ENCODE measurements around the gene BAG2.

The BAG2 gene

GRCh38 chr6:57173886-57174510 lies 1.9 kb downstream of the BAG2 start:
- in situ Hi-C loops (cut with MboI; ENCODE audit: low sequenced_read_pairs) = no loop called here

DNA sequence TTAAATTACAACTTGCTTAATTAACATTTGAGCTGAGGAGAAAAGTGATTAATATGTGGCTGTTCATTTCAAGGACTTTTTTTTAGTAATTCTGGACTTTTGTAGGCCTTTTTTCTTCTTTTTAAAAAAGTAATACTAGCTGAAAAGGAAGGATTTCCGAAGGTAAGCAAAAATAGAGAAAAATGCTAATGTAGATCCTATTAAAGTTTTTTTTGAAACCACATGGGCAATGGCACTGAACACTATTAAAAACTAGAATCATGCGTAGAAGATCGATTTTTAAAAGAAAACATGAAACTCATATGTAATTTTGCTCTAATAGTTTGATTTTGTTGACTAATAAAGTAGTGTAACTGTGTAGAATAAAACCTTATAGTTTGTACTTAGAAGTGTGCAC lies 2.4 kb downstream of the BAG2 start:
- in situ Hi-C loops (cut with MboI; ENCODE audit: low sequenced_read_pairs) = no loop called here

GRCh38 chr6:57177545-57178265 lies 5.6 kb downstream of the BAG2 start:
- in situ Hi-C loops (cut with MboI; ENCODE audit: low sequenced_read_pairs) = no loop called here

GRCh38 chr6:57180596-57180995 lies 8.5 kb downstream of the BAG2 start:
- in situ Hi-C loops (cut with MboI; ENCODE audit: low sequenced_read_pairs) = no loop called here

GRCh38 chr6:57182017-57182432 lies 9.9 kb downstream of the BAG2 start:
- in situ Hi-C loops (cut with MboI; ENCODE audit: low sequenced_read_pairs) = no loop called here

GRCh38 chr6:57183336-57183735 lies 11.2 kb downstream of the BAG2 start:
- in situ Hi-C loops (cut with MboI; ENCODE audit: low sequenced_read_pairs) = no loop called here

GRCh38 chr6:57190140-57190539 lies 18.0 kb downstream of the BAG2 start:
- in situ Hi-C loops (cut with MboI; ENCODE audit: low sequenced_read_pairs) = no loop called here

- in situ Hi-C loops (cut with MboI; ENCODE audit: low sequenced_read_pairs) = no loop called here
Measured at GRCh38 chr6:57193177-57193576, 21.1 kb downstream of the BAG2 start.

DNA sequence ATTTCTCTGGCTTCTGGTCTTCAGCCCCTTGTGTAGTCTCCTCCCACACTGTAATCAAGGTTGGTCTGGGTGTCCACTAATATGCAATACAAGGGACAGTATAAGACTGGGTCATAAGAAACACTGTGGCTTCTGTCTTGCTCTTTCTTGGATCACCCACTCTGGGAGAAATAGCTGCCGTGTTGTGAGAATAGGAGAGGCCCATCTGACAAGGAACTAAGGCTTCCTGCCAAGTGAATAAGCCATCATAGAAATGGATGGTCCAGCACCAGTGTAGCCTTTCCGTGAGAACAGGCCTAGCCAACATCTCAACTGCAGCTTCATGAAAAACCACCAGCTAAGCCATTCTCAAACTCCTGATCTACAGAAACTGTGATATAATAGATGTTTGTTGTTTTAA lies 23.3 kb downstream of the BAG2 start:
- in situ Hi-C loops (cut with MboI; ENCODE audit: low sequenced_read_pairs) = no loop called here

DNA sequence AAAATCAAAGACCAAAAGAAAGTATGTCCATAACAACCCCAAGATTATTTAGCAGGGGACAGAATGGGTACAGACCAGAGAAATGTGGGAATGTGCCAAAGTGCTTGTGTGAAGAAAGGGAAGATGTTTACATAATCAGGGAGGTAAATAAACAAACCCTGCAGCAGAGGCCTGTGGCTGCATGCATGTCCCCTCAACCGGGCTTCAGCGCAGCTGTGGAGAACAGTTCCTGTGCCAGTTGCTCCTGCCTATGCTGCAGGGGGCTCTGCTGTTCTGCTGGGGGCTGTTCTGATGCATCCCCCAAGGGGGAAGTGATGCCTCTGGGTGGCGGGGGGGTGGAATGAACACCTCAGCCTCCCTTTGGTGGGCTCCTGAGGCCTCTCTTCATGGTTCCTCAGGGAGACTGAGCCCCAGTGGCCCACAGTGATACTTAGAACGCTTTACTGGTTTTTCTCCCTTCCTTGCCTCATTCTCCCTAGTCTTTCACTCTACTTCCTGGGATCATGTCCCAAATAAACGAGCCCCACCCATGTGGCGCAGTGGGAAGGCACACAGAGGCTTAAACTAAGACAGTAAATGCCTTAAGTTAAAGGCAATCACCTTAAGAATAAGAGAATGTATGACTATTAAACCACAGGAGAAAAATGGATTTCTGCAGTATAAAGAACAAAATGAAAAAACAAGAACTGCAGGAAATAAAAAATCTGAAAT lies 27.0 kb downstream of the BAG2 start:
- in situ Hi-C loops (cut with MboI; ENCODE audit: low sequenced_read_pairs) = no loop called here

- in situ Hi-C loops (cut with MboI; ENCODE audit: low sequenced_read_pairs) = no loop called here
Measured at GRCh38 chr6:57201718-57202117, 29.6 kb downstream of the BAG2 start.

DNA sequence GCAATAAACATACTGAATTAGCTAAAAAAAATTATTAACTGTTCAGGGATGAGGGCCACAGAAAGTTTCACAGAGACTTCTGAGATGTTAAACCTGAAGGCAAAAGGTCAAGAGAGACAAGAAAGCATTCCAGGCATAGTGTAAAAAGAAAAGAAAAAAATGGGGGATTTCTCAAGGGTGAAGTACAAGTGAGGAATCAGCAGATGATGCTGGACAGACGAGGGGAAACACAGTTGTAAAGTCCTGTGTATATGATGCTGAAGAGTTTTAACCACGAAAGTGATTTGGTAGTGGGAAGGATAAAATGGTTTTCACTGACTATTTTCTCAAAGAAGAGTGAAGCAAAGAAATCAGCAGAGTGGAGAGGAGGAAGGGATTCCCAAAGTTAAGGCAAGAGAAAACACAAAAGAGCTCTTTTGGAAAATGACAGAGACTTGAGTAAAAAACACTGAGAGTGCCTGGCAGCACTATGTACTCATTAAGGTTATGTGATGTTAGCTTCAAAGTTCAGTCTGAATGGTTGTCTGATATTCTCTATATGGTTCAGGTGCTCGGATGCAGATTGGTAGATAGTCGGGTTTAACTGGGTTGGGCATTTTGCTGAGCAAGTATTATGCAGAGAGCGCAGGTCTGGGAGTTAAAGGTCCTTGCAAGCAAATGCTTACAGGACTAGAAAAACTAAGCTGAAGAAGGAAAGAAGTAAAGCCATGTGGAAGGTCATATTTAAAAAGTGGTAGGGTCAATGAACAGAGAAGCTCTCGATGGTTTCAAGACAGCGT lies 33.6 kb downstream of the BAG2 start:
- in situ Hi-C loops (cut with MboI; ENCODE audit: low sequenced_read_pairs) = no loop called here

- in situ Hi-C loops (cut with MboI; ENCODE audit: low sequenced_read_pairs) = no loop called here
Measured at GRCh38 chr6:57207141-57207540, 35.0 kb downstream of the BAG2 start.

DNA sequence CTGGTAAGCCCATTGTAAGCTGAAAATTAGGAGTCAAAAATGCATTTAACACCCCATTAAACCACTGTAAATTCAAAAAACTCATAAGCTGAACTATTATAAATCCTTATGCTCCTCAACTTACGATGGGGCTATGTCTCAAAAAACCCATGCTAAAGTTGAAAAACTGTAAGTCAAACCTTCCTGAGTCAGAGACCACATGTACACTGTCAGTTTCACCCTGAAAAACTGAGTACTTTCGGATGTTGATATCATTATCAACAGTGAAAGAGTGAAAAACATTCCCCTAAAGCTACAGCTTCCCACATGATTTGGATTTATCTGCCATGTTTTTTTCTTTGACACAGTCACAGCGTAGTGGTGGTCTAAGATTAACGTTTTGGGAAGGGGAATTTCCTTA lies 35.7 kb downstream of the BAG2 start:
- in situ Hi-C loops (cut with MboI; ENCODE audit: low sequenced_read_pairs) = no loop called here

DNA sequence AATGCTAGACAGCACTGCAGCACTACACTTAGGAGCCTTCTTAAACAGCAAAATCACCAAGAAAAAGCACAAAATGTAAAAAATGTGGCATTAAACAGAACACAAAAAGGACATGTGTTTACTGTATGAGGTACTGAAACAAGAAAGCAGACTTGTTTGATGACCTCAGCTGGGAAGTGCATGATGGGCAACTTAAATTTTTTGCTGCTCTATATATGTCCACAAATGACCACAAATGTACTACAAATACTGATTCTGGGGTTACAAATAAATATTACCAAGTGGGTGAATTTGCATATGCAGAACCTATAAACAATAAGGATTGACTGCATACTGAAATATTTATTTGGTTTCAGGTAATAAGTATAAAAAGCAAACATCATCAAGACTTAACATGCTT lies 36.9 kb downstream of the BAG2 start:
- in situ Hi-C loops (cut with MboI; ENCODE audit: low sequenced_read_pairs) = no loop called here

DNA sequence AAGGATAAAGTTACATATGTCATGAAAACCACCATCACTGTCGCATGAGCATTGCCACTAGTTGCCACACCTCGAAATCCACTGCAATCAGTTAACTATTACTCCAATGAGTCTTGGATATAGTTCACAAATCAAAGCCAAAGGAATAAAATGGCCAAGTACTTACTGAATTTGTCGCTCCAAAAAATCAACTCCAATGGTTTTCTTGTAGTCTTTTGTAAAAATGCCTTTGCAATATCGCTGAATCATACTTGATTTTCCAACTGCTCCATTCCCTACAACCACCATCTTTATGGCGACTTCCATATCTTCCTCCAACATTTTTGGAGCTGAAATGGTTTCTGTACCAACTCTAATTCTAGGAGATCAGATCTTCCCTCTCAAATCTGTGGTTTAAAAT lies 37.9 kb downstream of the BAG2 start:
- in situ Hi-C loops (cut with MboI; ENCODE audit: low sequenced_read_pairs) = no loop called here

GRCh38 chr6:57215260-57215659 lies 43.1 kb downstream of the BAG2 start:
- in situ Hi-C loops (cut with MboI; ENCODE audit: low sequenced_read_pairs) = no loop called here

DNA sequence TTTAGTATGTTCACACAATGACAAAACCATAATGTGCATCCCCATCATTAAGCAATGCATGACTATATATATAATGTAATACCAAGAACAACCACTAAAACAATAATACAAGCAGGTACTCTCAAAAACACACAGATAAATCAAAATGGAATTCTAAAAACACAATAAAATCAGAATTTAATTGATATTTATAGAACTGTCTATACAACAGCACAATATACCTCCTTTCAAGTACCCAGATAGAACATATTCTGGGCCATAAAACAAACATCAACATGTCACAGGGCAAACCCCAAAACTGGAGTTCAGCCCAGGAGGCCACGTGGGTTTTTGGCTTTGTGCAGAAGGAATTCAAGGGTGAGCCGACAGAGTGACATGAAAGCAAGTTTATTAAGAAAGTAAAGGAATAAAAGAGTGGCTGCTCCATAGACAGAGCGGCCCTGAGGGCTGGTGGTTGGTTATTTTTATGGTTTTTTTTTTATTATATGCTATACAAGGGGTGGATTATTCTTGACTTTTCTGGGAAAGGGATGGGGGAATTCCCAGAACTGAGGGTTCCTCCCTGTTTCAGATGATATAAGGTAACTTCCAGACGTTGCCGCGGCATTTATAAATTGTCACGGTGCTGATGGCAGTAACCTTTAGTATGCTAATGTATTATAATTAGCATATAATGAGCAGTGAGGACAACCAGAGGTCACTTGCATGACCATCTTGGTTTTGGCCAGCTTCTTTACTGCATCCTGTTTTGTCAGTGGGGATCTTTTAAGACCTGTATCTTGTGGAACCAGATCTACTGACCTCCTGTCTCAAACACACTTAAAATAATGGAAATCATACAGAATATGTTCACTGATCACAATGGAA lies 44.3 kb downstream of the BAG2 start:
- in situ Hi-C loops (cut with MboI; ENCODE audit: low sequenced_read_pairs) = no loop called here

DNA sequence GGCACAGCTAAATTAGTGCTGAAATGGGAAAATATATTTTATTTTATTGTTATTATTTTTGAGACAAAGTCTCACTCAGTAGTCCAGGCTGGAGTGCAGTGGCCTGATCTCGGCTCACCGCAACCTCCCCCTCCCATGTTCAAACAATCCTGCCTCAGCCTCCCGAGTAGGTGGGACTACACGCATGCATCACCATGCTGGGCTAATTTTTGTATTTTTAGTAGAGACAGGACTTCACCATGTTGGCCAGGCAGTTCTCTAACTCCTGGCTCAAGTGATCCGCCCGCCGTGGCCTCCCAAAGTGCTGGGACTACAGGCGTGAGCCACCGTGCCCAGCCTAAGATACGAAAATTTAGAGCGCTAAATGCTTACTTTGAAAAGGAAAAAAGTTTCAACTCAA lies 45.1 kb downstream of the BAG2 start:
- in situ Hi-C loops (cut with MboI; ENCODE audit: low sequenced_read_pairs) = no loop called here

- in situ Hi-C loops (cut with MboI; ENCODE audit: low sequenced_read_pairs) = no loop called here
Measured at GRCh38 chr6:57220083-57220703, 48.1 kb downstream of the BAG2 start.
